ENCODE data around the gene COA7. TPM values are rescaled to one million over a fixed set of nuclear protein-coding genes. Genes with fewer than 3 reads are reported as not detected.

Gene COA7
- total and polyA plus RNA-seq, 2 of the 8 experiments (the other 6 are each of a cell fraction or from before 2014, with no cell fraction given), result 23.2 to 61.8 TPM

GRCh38 chr1:52672946-52673345, 25.2 kb downstream of the COA7 start:
- no peak for FAIRE-seq
- Histone ChIP-seq H4K20me1 (replicated peaks in 1 of 2; ENCODE audit: control insufficient read depth in 1 of 2, insufficient read depth in 2 of 2, low read length in 2 of 2) (no peaks in the 10 kb centered on the region), H3K14ac (ENCODE audit: insufficient read length) (no peak overlapping the region), H3K18ac (ENCODE audit: extremely low read depth, low read length) (no peak overlapping the region), H2BK15ac (ENCODE audit: low read length) (no peak overlapping the region), H3K4me1 (replicated peaks in 1 of 4; ENCODE audit: control insufficient read depth in 3 of 4, insufficient read depth in 4 of 4, low read length in 3 of 4) (no peaks in the 10 kb centered on the region; a peak in 1 of 7 replicates), H2BK120ac (replicated peaks; ENCODE audit: low read depth, low read length) (no peak overlapping the region), H4K91ac (replicated peaks; ENCODE audit: insufficient read length, low read length) (peak overlapping the region; percentile 40), H2AFZ (ENCODE audit: low read length) (peak overlapping the region; percentile 24), H3K27me3 (replicated peaks in 1 of 4; ENCODE audit: control insufficient read depth in 3 of 4, extremely low read depth in 1 of 4, insufficient read depth in 3 of 4, low read length in 3 of 4) (no peaks in the 10 kb centered on the region), H3K4me2 (ENCODE audit: insufficient read depth in 1 of 2, low read depth in 2 of 2, low read length in 2 of 2) (no peak overlapping the region), H3K79me2 (ENCODE audit: control insufficient read depth in 1 of 2, insufficient read depth in 2 of 2, low read length in 2 of 2) (no peaks in the 10 kb centered on the region), H3K4ac (replicated peaks; ENCODE audit: insufficient read length, low read depth, low read length) (no peak overlapping the region), H4K5ac (ENCODE audit: insufficient read length, low read depth, low read length) (no peak overlapping the region), H2BK5ac (ENCODE audit: low read depth, low read length) (no peak overlapping the region), H3K36me3 (ENCODE audit: control insufficient read depth in 2 of 4, insufficient read depth in 4 of 4, low read length in 3 of 4) (no peaks in the 10 kb centered on the region), H3K79me1 (ENCODE audit: low read depth, low read length) (no peaks in the 10 kb centered on the region), H4K8ac (ENCODE audit: extremely low read depth, insufficient read depth, low read length) (no peak overlapping the region), H3K23me2 (ENCODE audit: low read depth, low read length) (no peaks in the 10 kb centered on the region), H3K9ac (replicated peaks in 1 of 4; ENCODE audit: extremely low read depth in 1 of 4, low read depth in 3 of 4, low read length in 3 of 4) (no peak overlapping the region), H3K23ac (ENCODE audit: insufficient read length) (no peak overlapping the region), H2BK20ac (ENCODE audit: low read length) (no peak overlapping the region), H3K56ac (replicated peaks; ENCODE audit: insufficient read length, low read depth, low read length) (no peak overlapping the region), H2AK5ac (ENCODE audit: low read depth, low read length) (no peak overlapping the region), H3K4me3 (ENCODE audit: extremely low read depth in 1 of 4, insufficient read depth in 2 of 4, low read depth in 3 of 4, low read length in 4 of 4) (no peak overlapping the region), H2BK12ac (ENCODE audit: low read depth, low read length) (no peak overlapping the region), H3K9me3 (ENCODE audit: insufficient read depth in 2 of 2, low read depth in 1 of 2, low read length in 1 of 2) (no peaks in the 10 kb centered on the region), H3K27ac (ENCODE audit: low read depth, low read length) (no peak overlapping the region)
- CTCF ChIA-PET (ENCODE audit: partially characterized antibody), result interaction anchor here (0.6 to 1.2 kb wide), 2 partner anchors 13 to 162 kb away, joined by 3 read pairs; no protein-coding TSS in a partner anchor
- DNase-seq (ENCODE audit: low read depth in 1 of 2, low spot score in 2 of 2), result no peak
- POLR2A ChIA-PET (ENCODE audit: partially characterized antibody), result interaction anchor here (1.3 kb wide), 1 partner anchor 11 kb away, joined by 3 read pairs; no protein-coding TSS in a partner anchor
- no peak for TF ChIP-seq KDM5A (IDR thresholded peaks at IDR 0.05; ENCODE audit: low read length)
- TF ChIP-seq RFX5 (IDR thresholded peaks at IDR 0.05; ENCODE audit: borderline replicate concordance, low read depth, low read length), result no peak
- no peak for TF ChIP-seq SRF (IDR thresholded peaks at IDR 0.05; ENCODE audit: low read depth, low read length)
- TF ChIP-seq POLR2A (IDR thresholded peaks at IDR 0.05; ENCODE audit: control extremely low read depth in 1 of 2, low read depth in 2 of 2, low read length in 2 of 2), result no peak
- TF ChIP-seq MAFK (IDR thresholded peaks at IDR 0.05; ENCODE audit: low read depth, low read length), result no peak
- no peak for TF ChIP-seq USF2 (IDR thresholded peaks at IDR 0.05; ENCODE audit: low read length)
- WGBS, 2 experiments (ENCODE audit: extremely low coverage in 1 of 2, insufficient coverage in 1 of 2, insufficient read length in 1 of 2, insufficient replicate concordance in 2 of 2, low coverage in 1 of 2, low lambda C conversion rate in 2 of 2, missing lambda C conversion rate in 1 of 2), result 80% methylated on average over 1 of the region's 1 CpG; no CpG with 5 or more reads in 1 of the 2 experiments
